ENCODE measurements around the gene WNT3.

GRCh38 chr17:46812624-46813318 lies 5.7 kb downstream of the WNT3 start:
- TF ChIP-seq CTCF (IDR thresholded peaks at IDR 0.05) (no peak), EZH2 (IDR thresholded peaks at IDR 0.05) (no peak)

Data from neural progenitor cell (in vitro differentiated cells).